Hematopoietic multipotent progenitor cell treated with erythropoietin and hydrocortisone succinate and interleukin-3 and kit ligand, for 8 days (in vitro differentiated cells): ENCODE measurements around the gene DONSON.
"Not testable (repeated sequence)": the region's sequence is repeated elsewhere in the genome, so short reads cannot be mapped to it uniquely, and the experiment has no call there.

Experiments used
- DNase-seq: peaks from one replicate; pipeline ENCODE4 v3.0.0-alpha.2; 2015

Gene DONSON

GRCh38 chr21:33588485-33589335, at the start of gene DONSON:
Gene DONSON (minus strand): TSS chr21:33588684. CDS start chr21:33588641, 43 bp downstream.
- peak; percentile 80 for DNase-seq

GRCh38 chr21:33634254-33634653, 45.8 kb upstream of the DONSON start:
- DNase-seq = no peak

GRCh38 chr21:33626151-33626550, 37.7 kb upstream of the DONSON start:
- not testable (repeated sequence) for DNase-seq

- no peak for DNase-seq
Measured at GRCh38 chr21:33622253-33622652, 33.8 kb upstream of the DONSON start.

GRCh38 chr21:33619726-33620125, 31.2 kb upstream of the DONSON start:
- DNase-seq = no peak

GRCh38 chr21:33618407-33618806, 29.9 kb upstream of the DONSON start:
- no peak for DNase-seq

- DNase-seq = peak; percentile 17
Measured at GRCh38 chr21:33617565-33617964, 29.1 kb upstream of the DONSON start.

- DNase-seq = no peak
Measured at GRCh38 chr21:33611006-33611744, 22.7 kb upstream of the DONSON start.

GRCh38 chr21:33608559-33608958, 20.1 kb upstream of the DONSON start:
- no peak for DNase-seq

GRCh38 chr21:33598051-33598450, 9.6 kb upstream of the DONSON start:
- DNase-seq = no peak

GRCh38 chr21:33587792-33588484, 546 bp downstream of the DONSON start:
- peak; percentile 55 for DNase-seq

- no peak for DNase-seq
Measured at GRCh38 chr21:33586927-33587326, 1.6 kb downstream of the DONSON start.

- peak; percentile 67 for DNase-seq
Measured at GRCh38 chr21:33584455-33584854, 4.0 kb downstream of the DONSON start.

GRCh38 chr21:33578959-33579542, 9.4 kb downstream of the DONSON start:
- DNase-seq = peak; percentile 28

- DNase-seq = no peak
Measured at GRCh38 chr21:33578214-33578613, 10.3 kb downstream of the DONSON start.

GRCh38 chr21:33576741-33577141, 11.7 kb downstream of the DONSON start:
- not testable (repeated sequence) for DNase-seq

- DNase-seq = no peak
Measured at GRCh38 chr21:33572350-33572749, 16.1 kb downstream of the DONSON start.

- no peak for DNase-seq
Measured at GRCh38 chr21:33569991-33570390, 18.5 kb downstream of the DONSON start.

GRCh38 chr21:33568448-33568847, 20.0 kb downstream of the DONSON start:
- DNase-seq = no peak

GRCh38 chr21:33567914-33568313, 20.6 kb downstream of the DONSON start:
- DNase-seq = no peak

GRCh38 chr21:33566514-33566913, 22.0 kb downstream of the DONSON start:
- DNase-seq = no peak

GRCh38 chr21:33562389-33562788, 26.1 kb downstream of the DONSON start:
- no peak for DNase-seq

GRCh38 chr21:33561373-33561772, 27.1 kb downstream of the DONSON start:
- no peak for DNase-seq
